HTR-8/SVneo (cell line): ENCODE measurements around the gene FCER2.
A peak's percentile ranks its signal among the peaks of the same experiment; 100 is the strongest.

ENCODE experiments used
- DNase-seq: peaks from one replicate; pipeline ENCODE4 v3.0.0; 2011; ENCODE audit warnings: low spot score, mixed read lengths; ENCODE audit not compliant: insufficient read length
- FAIRE-seq: peaks from 2 replicates; lab custom pipeline; 2011; peaks lifted over from hg19 to GRCh38; lab: Jason Lieb, UNC

The FCER2 gene

GRCh38 chr19:7734220-7735203 lies 32.6 kb upstream of the FCER2 start:
- DNase-seq (no peak), FAIRE-seq (peak; percentile 33)

GRCh38 chr19:7733376-7733775 lies 31.4 kb upstream of the FCER2 start:
- DNase-seq, result no peak
- FAIRE-seq, result no peak

GRCh38 chr19:7732045-7732444 lies 30.1 kb upstream of the FCER2 start, which contains the start of gene CLEC4G:
Gene CLEC4G, minus strand, starts transcription at chr19:7732110. Its CDS starts 8 bp downstream, at chr19:7732102.
- no peak for FAIRE-seq

GRCh38 chr19:7731615-7732014 lies 29.7 kb upstream of the FCER2 start:
- FAIRE-seq, result no peak
- no peak for DNase-seq

More at GRCh38 chr19:7732045-7732444, 30.1 kb upstream of the FCER2 start, which contains the start of gene CLEC4G:
- DNase-seq, result no peak

GRCh38 chr19:7731218-7731595 lies 29.3 kb upstream of the FCER2 start:
- no peak for FAIRE-seq
- DNase-seq, result no peak

- DNase-seq (no peak), FAIRE-seq (no peak)
Observed at GRCh38 chr19:7730286-7731217, 28.6 kb upstream of the FCER2 start.

GRCh38 chr19:7729831-7730285 lies 27.9 kb upstream of the FCER2 start:
- FAIRE-seq, result no peak

GRCh38 chr19:7729211-7729610 lies 27.3 kb upstream of the FCER2 start:
- no peak for FAIRE-seq

More at GRCh38 chr19:7729831-7730285, 27.9 kb upstream of the FCER2 start:
- no peak for DNase-seq

GRCh38 chr19:7725791-7726190 lies 23.9 kb upstream of the FCER2 start:
- DNase-seq, result no peak
- FAIRE-seq, result no peak

More at GRCh38 chr19:7729211-7729610, 27.3 kb upstream of the FCER2 start:
- no peak for DNase-seq

GRCh38 chr19:7722231-7722651 lies 20.3 kb upstream of the FCER2 start:
- no peak for FAIRE-seq
- DNase-seq, result no peak

- FAIRE-seq, result no peak
- DNase-seq, result no peak
Observed at GRCh38 chr19:7720351-7720750, 18.4 kb upstream of the FCER2 start.

- DNase-seq (no peak), FAIRE-seq (no peak)
Observed at GRCh38 chr19:7718668-7719067, 16.7 kb upstream of the FCER2 start.

GRCh38 chr19:7716762-7717161 lies 14.8 kb upstream of the FCER2 start:
- DNase-seq, result no peak
- no peak for FAIRE-seq

GRCh38 chr19:7715671-7716070 lies 13.7 kb upstream of the FCER2 start:
- DNase-seq (no peak), FAIRE-seq (no peak)

GRCh38 chr19:7710616-7711015 lies 8.7 kb upstream of the FCER2 start:
- FAIRE-seq, result no peak
- DNase-seq, result no peak

- FAIRE-seq, result no peak
Observed at GRCh38 chr19:7709932-7710460, 8.1 kb upstream of the FCER2 start.

GRCh38 chr19:7706955-7707456 lies 5.1 kb upstream of the FCER2 start:
- FAIRE-seq, result no peak
- no peak for DNase-seq

More at GRCh38 chr19:7709932-7710460, 8.1 kb upstream of the FCER2 start:
- no peak for DNase-seq

- FAIRE-seq (no peak), DNase-seq (no peak)
Observed at GRCh38 chr19:7706188-7706954, 4.4 kb upstream of the FCER2 start.
